ENCODE results near the gene HOXC10.

HOXC10 gene

DNA sequence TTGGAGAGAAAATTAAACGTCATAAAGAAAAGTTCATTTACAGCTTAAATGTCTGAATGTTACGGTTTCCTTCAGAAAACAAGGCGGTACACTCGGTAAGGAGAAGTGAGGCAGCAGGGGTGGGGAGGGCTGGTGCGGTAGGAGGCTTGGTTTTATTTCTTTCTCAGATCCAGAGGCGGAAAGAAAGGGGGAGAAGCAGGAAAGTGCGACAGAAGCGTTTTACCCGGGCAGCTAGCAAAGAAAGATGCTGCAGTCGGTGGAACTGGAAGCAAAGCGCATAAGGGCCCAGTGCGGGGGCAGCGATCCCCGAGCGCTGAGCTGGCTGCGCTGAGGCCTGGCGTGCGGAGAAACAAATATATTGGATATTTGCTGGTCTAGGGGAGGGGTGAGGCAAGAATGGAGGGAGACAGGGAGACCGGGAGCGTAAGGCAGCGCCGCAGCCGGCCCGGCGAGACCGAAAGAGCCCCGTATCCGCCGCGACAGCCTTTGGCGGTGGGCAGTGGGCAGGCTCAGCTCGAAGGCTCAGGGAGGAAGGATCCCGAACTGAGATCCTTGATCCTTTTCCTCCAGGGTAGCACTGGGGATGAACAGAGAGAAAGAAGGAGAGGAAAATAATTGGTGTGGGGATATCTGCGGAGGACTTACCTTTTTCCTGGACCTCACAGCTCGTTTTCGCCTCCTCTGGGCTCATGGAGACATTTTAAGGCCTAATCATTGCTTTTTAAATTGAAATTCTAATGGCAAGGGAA, 18.4 kb upstream of the HOXC10 start:
- Histone ChIP-seq H3K4me3 (ENCODE audit: low read depth, low read length) (no peak overlapping the region), H3K27me3 (replicated peaks) (peaks cover 99% of the 10 kb centered on the region)

DNA sequence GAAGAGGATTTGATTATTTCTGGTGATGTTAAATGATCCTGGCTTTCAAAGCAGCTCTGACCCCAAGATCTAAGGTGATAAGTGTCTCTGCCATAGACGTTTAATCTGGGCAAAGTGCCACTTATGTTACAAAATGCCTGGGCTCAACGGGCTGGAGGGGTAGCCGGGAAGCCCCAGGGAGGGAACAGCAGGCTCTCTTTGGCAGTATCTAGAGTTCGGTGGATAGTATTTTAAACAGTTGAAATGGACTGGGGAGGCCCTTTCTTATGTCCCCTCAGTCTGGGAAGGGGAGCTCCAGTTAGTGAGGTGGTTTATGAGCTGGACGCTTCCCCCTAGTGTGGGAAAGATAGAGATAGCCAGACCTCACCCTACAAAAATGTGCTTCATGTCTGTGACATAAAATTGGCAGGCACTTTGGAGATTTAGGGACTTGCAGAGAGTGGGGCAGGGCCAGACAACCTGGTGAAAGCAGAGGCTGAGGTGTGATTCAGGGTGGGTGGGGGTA, 17.5 kb upstream of the HOXC10 start:
- H3K4me3 ChIP-seq (ENCODE audit: low read depth, low read length): no peak overlapping the region

More for the DNA sequence above, 18.4 kb upstream of the HOXC10 start:
- in situ Hi-C loops (cut with HindIII; ENCODE audit: low pct_ligation_motif_present, low sequenced_read_pairs): no loop called here
- TF ChIP-seq, protein P1, sequence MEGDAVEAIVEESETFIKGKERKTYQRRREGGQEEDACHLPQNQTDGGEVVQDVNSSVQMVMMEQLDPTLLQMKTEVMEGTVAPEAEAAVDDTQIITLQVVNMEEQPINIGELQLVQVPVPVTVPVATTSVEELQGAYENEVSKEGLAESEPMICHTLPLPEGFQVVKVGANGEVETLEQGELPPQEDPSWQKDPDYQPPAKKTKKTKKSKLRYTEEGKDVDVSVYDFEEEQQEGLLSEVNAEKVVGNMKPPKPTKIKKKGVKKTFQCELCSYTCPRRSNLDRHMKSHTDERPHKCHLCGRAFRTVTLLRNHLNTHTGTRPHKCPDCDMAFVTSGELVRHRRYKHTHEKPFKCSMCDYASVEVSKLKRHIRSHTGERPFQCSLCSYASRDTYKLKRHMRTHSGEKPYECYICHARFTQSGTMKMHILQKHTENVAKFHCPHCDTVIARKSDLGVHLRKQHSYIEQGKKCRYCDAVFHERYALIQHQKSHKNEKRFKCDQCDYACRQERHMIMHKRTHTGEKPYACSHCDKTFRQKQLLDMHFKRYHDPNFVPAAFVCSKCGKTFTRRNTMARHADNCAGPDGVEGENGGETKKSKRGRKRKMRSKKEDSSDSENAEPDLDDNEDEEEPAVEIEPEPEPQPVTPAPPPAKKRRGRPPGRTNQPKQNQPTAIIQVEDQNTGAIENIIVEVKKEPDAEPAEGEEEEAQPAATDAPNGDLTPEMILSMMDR (IDR thresholded peaks at IDR 0.05; ENCODE audit: low read depth, low read length, missing control alignments): no peak
- Histone ChIP-seq H3K27ac (no peak overlapping the region), H3K36me3 (replicated peaks) (no peaks in the 10 kb centered on the region)
- no peak for DNase-seq

DNA sequence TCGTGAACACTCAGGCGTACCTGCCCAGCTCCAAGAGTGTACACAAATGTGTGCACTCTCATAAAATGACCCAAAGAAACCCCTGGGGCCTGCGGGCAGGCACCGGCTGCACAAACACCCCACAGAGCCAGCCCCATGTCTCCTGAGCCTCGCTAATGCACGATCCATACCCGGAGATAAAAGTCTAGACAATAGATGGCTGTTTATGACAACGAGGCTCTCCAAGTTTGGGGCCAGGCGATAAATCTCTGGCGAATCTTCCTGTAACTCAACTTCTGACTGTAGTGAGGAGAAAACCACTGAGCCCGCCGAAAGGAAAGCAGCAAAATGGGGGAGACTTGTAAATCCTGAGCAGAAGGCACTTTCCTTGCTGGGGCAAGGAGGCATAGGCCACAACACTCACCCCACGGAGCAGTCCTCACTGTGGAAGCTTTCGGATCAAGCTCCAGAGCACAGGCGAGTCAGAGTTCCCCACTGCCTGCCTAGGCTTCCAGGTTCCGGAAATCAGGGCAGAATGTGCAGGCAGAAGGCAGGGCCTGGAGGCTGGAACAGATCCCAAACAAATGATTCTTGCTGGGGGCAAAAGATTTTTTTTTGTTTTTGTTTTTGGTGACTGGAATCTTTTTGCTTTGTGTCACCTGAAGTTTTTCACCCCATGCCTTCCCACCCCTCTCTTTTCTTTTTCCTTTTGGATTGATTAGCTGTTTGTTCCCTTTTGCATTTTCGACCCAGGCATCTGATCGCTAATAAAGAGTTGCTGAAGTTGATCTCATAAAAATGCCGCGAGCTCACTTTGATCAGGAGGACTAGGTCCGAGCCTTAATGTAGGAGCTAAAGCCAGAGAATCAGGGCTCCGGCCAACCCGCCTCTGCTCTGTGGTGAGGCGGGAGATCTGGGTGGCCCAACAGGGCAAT, 16.5 kb upstream of the HOXC10 start:
- no peak for DNase-seq
- in situ Hi-C loops (cut with HindIII; ENCODE audit: low pct_ligation_motif_present, low sequenced_read_pairs): no loop called here
- TF ChIP-seq, protein P1 (IDR thresholded peaks at IDR 0.05; ENCODE audit: low read depth, low read length, missing control alignments): no peak
- Histone ChIP-seq H3K4me3 (ENCODE audit: low read depth, low read length) (no peak overlapping the region), H3K27me3 (replicated peaks) (peaks cover 99% of the 10 kb centered on the region), H3K27ac (no peak overlapping the region), H3K36me3 (replicated peaks) (no peaks in the 10 kb centered on the region)

More for the DNA sequence above, 17.5 kb upstream of the HOXC10 start:
- DNase-seq: no peak
- no peak overlapping the region for H3K27ac ChIP-seq
- H3K27me3 ChIP-seq (replicated peaks): peaks cover 99% of the 10 kb centered on the region
- TF ChIP-seq, protein P1 (IDR thresholded peaks at IDR 0.05; ENCODE audit: low read depth, low read length, missing control alignments): no peak
- H3K36me3 ChIP-seq (replicated peaks): no peaks in the 10 kb centered on the region
- in situ Hi-C loops (cut with HindIII; ENCODE audit: low pct_ligation_motif_present, low sequenced_read_pairs): no loop called here

DNA sequence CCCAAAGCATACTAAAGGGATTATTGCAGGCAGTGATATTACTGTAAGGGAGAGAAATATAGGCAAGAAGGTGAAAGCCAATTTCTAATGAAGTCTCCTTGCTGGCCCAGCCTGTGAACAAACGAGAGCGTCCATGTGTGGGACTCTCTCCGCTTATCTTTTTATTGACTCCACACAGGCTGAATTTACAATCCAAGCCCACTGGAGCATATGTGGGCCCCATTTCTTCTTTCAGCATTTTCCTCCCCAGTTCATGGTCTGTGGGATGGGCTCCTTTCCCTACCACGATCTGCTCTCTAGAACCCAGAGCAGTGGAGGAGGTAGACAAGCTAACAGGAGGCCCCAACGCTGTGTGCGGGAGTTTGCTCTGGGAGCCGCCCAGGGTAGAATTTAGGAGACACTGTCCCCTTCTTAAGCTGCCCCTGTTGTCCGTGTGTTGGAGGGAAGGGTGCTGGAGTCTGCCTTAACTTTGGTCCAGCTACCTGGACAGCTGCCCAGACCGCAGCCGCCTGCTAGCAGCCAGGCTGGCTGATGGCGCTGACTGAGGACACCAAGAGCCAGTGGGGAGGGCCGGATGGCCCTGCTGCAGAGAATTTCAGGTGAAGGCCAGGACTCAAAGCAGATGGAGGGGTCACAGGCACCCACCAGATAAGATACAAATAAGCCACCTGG, 15.2 kb upstream of the HOXC10 start:
- H3K36me3 ChIP-seq (replicated peaks): no peaks in the 10 kb centered on the region
- in situ Hi-C loops (cut with HindIII; ENCODE audit: low pct_ligation_motif_present, low sequenced_read_pairs): no loop called here
- no peak overlapping the region for H3K4me3 ChIP-seq (ENCODE audit: low read depth, low read length)
- DNase-seq: no peak
- TF ChIP-seq, protein P1 (IDR thresholded peaks at IDR 0.05; ENCODE audit: low read depth, low read length, missing control alignments): no peak
- no peak overlapping the region for H3K27ac ChIP-seq
- peaks cover 97% of the 10 kb centered on the region for H3K27me3 ChIP-seq (replicated peaks)

DNA sequence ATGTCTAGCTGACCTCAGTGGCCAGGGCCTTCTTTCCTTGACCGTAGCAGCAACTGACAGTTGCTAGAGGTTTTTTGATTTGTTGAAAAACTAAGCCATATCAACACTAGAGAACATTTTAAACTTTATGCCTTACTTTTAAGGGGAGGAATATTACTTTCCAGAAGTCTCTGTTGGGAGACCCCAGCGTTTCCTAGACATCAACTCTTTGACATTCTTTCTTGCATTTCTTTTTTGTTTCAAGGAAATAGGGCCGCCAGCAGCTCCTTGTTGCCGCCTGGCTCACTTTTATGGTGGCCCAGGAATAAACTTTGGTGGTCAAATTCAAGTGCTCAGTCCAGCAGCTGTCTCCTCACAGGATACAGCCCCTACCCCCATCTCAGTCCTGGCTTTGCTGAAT, 14.5 kb upstream of the HOXC10 start:
- H3K27ac ChIP-seq: no peak overlapping the region
- H3K27me3 ChIP-seq (replicated peaks): peaks cover 95% of the 10 kb centered on the region
- DNase-seq: no peak
- TF ChIP-seq, protein P1 (IDR thresholded peaks at IDR 0.05; ENCODE audit: low read depth, low read length, missing control alignments): no peak
- H3K4me3 ChIP-seq (ENCODE audit: low read depth, low read length): no peak overlapping the region
- H3K36me3 ChIP-seq (replicated peaks): no peaks in the 10 kb centered on the region
- in situ Hi-C loops (cut with HindIII; ENCODE audit: low pct_ligation_motif_present, low sequenced_read_pairs): no loop called here
